Spleen (tissue), 7 donors: Measurements from ENCODE around the gene FAM53B.
"Not testable (repeated sequence)": the region's sequence is repeated elsewhere in the genome, so short reads cannot be mapped to it uniquely, and the experiment has no call there.

Experiments used
- CTCF ChIP-seq, 11 experiments: fragments of 200-600 bp in 7 of 11; fragments of 450-650 bp in 4 of 11; sonication (generic) in 4 of 11; IDR thresholded peaks in 8 of 11; conservative IDR thresholded peaks in 3 of 11; 1 replicate in 7 of 11; 2 replicates in 4 of 11; pipeline versions ENCODE4 v1.4.0 to v1.8.0; 2016 to 2021; ENCODE audit warnings: antibody characterized with exemption in 11 of 11, inconsistent platforms in 4 of 11, mild to moderate bottlenecking in 1 of 11
- POLR2A ChIP-seq, 3 donors: fragments of 450-650 bp; IDR thresholded peaks; one replicate each; pipeline ENCODE4 v1.5.1; 2017; ENCODE audit warnings: antibody characterized with exemption in 3 of 3, mild to moderate bottlenecking in 1 of 3
- POLR2AphosphoS5 ChIP-seq, 3 donors: sonication (generic); formaldehyde crosslinking; IDR thresholded peaks; one replicate each; pipeline ENCODE4 v1.5.1; 2017; ENCODE audit warnings: antibody characterized with exemption in 3 of 3
- donor health status: DM: no; HTN: no; CAD: no; lungs with moderate emphysema.
- donor health status: DM: no; HTN: no; CAD: no.
- donor health status: DM: no; HTN: no; CAD: no.

- TF ChIP-seq CTCF (IDR thresholded peaks at IDR 0.05 in 8 of 11, conservative IDR thresholded peaks at IDR 0.05 in 3 of 11); POLR2A (IDR thresholded peaks at IDR 0.05): not testable (repeated sequence)
- peak in 1 of 3 donors; percentile 23 for TF ChIP-seq POLR2AphosphoS5 (IDR thresholded peaks at IDR 0.05)
Measured at GRCh38 chr10:124610851-124611250, 133.3 kb downstream of the FAM53B start.
